ENCODE results near the gene SMIM22.

DNA sequence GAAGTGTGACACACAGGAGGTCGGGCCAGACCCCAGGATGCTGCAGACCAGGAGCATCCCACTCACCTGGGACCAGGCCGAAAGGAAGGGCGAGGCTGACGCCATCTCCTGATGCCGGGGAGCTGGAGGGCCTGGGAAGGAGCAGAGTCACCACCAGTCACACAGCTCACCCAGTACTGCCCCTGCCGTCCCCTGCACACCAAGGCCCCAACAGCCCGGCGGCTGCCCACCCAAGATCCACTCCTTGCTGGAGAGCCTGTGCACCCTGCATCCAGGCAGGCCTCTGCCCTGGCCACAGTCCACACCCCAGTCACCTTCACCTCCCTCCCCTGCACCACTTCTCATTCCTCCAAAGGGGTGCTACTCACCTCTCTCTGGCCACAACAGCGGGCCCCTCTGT, 33.0 kb upstream of the SMIM22 start:
- TF ChIP-seq, protein P1, sequence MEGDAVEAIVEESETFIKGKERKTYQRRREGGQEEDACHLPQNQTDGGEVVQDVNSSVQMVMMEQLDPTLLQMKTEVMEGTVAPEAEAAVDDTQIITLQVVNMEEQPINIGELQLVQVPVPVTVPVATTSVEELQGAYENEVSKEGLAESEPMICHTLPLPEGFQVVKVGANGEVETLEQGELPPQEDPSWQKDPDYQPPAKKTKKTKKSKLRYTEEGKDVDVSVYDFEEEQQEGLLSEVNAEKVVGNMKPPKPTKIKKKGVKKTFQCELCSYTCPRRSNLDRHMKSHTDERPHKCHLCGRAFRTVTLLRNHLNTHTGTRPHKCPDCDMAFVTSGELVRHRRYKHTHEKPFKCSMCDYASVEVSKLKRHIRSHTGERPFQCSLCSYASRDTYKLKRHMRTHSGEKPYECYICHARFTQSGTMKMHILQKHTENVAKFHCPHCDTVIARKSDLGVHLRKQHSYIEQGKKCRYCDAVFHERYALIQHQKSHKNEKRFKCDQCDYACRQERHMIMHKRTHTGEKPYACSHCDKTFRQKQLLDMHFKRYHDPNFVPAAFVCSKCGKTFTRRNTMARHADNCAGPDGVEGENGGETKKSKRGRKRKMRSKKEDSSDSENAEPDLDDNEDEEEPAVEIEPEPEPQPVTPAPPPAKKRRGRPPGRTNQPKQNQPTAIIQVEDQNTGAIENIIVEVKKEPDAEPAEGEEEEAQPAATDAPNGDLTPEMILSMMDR (IDR thresholded peaks at IDR 0.05 in 8 of 11, conservative IDR thresholded peaks at IDR 0.05 in 3 of 11) = no peak
- TF ChIP-seq POLR2A (IDR thresholded peaks at IDR 0.05) (no peak), POLR2AphosphoS5 (IDR thresholded peaks at IDR 0.05) (peak in 1 of 3 donors; percentile 25)
